ENCODE data around the gene ACOT7.

Gene ACOT7

GRCh38 chr1:6389971-6390370, 3.6 kb downstream of the ACOT7 start:
- no peak for DNase-seq (ENCODE audit: low spot score)
- TF ChIP-seq, protein P1, sequence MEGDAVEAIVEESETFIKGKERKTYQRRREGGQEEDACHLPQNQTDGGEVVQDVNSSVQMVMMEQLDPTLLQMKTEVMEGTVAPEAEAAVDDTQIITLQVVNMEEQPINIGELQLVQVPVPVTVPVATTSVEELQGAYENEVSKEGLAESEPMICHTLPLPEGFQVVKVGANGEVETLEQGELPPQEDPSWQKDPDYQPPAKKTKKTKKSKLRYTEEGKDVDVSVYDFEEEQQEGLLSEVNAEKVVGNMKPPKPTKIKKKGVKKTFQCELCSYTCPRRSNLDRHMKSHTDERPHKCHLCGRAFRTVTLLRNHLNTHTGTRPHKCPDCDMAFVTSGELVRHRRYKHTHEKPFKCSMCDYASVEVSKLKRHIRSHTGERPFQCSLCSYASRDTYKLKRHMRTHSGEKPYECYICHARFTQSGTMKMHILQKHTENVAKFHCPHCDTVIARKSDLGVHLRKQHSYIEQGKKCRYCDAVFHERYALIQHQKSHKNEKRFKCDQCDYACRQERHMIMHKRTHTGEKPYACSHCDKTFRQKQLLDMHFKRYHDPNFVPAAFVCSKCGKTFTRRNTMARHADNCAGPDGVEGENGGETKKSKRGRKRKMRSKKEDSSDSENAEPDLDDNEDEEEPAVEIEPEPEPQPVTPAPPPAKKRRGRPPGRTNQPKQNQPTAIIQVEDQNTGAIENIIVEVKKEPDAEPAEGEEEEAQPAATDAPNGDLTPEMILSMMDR (IDR thresholded peaks at IDR 0.05; ENCODE audit: extremely low read depth, missing control alignments): no peak

DNA sequence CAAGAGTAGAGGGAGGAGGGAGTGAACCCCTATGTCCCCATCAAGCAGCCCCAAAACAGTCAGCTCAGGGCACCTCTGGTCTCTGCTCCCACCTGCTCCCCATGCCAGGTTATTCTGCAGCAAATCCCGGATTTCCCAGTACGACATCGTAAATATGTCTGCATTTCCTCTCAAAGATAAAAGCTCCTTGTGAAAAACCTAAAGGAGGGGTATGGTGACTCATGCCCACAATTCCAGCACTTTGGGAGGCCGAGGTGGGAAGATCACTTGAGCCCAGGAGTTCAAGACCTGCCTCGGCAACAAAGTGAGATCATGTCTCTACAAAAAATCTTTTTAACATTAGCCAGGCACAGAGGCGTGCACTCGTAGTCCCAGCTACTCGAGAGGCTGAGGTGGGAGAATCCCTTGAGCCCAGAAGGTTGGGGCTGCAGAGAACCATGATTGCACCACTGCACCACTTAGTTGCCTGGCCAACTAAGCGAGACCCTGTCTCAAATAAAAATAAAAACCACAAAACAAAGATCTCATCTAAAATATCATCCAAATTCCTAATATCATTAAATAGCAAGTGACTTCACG, 7.1 kb downstream of the ACOT7 start:
- no peak for DNase-seq (ENCODE audit: low spot score)
- TF ChIP-seq, protein P1 (IDR thresholded peaks at IDR 0.05; ENCODE audit: extremely low read depth, missing control alignments): no peak

DNA sequence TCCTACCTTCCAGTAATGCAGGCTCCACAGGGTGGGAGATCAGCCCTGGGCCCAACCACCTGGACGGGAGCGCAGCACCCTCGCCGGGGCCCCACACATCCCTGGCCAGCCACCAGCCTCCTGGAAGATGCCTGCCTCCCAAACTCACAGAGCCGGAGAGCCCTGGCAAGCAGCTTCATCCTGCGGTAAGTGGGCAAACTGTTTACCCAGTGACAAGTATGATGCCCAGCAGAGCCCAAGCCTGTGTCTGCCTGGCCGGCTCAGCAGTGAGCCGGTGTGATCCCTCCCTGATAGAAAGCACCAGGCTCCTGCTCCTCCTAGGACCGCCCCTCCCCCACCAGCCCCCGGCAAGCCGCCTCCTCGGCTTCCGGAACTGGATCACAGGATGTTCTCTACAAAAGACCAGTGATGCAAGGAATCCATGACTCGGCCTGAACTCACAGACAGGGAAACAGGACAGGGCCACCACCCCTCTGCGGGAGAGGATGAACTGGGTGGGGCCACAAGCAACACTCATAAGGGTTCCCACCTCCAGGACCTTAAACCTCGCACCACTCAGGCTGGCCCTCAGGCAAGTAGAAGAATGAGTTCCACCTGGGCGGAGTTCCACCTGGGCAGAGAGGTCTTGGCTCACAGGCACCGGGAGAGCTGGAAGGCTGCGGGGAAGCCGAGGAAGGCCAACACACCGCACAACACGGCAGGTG, 7.9 kb downstream of the ACOT7 start:
- no peak for DNase-seq (ENCODE audit: low spot score)
- TF ChIP-seq, protein P1 (IDR thresholded peaks at IDR 0.05; ENCODE audit: extremely low read depth, missing control alignments): no peak

GRCh38 chr1:6384962-6385361, 8.6 kb downstream of the ACOT7 start:
- TF ChIP-seq, protein P1 (IDR thresholded peaks at IDR 0.05; ENCODE audit: extremely low read depth, missing control alignments): no peak
- no peak for DNase-seq (ENCODE audit: low spot score)

DNA sequence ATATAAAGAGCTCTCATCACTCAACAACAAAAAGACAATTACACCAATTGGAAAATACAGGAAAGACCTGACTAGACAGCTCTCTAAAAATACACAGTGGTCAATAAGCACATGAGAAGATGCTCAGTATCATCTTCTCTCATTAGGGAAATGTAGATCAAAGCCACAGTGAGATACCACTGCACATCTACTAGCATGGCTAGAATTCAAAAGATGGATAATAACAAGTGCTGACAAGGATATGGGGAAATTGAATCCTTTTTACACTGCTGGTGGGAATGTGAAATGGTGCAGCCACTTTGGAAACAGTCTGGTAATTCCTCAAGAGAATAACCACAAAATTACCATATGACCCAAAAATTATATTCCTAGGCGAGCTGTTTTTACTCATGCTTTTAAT, 9.4 kb downstream of the ACOT7 start:
- no peak for DNase-seq (ENCODE audit: low spot score)
- TF ChIP-seq, protein P1 (IDR thresholded peaks at IDR 0.05; ENCODE audit: extremely low read depth, missing control alignments): no peak

DNA sequence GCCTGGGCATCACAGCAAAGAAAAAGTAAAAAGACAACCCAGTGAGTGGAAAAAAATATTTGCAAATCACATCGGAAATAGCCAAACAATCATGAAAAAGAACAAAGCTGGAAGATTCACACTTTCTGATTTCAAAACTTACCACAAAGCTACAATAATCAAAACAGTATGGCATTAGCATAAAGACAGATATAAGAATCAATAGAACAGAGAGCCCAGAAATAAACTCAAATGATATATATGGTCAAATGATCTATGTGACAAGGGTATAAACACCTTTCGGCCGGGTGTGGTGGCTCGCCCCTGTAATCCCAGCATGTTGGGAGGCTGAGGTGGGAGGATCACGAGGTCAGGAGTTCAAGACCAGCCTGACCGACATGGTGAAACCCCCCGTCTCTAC, 13.5 kb downstream of the ACOT7 start:
- DNase-seq (ENCODE audit: low spot score): no peak

GRCh38 chr1:6378096-6378746, 15.3 kb downstream of the ACOT7 start:
- no peak for DNase-seq (ENCODE audit: low spot score)
- TF ChIP-seq, protein P1 (IDR thresholded peaks at IDR 0.05; ENCODE audit: extremely low read depth, missing control alignments): no peak

More for the DNA sequence above, 13.5 kb downstream of the ACOT7 start:
- TF ChIP-seq, protein P1 (IDR thresholded peaks at IDR 0.05; ENCODE audit: extremely low read depth, missing control alignments): no peak

Measured in GM20000 (cell line).